GM18867 (cell line): ENCODE data around the gene KLF11.
A peak's percentile ranks its signal among the peaks of the same experiment; 100 is the strongest.

Experiments
- ATAC-seq: cut with Tn5 transposase; IDR thresholded peaks from one replicate; pipeline ENCODE4 v1.9.1; 2021; ENCODE audit warnings: mild to moderate bottlenecking, moderate library complexity; ENCODE audit not compliant: unreplicated experiment

The KLF11 gene

GRCh38 chr2:10039658-10040410 is 3.5 kb upstream of the KLF11 start:
- no peak for ATAC-seq

- no peak for ATAC-seq
Observed at GRCh38 chr2:10041711-10042110, 1.6 kb upstream of the KLF11 start.

GRCh38 chr2:10042301-10043161 is 819 bp upstream of the KLF11 start:
- ATAC-seq: no peak

- peak; percentile 52 for ATAC-seq
Observed at GRCh38 chr2:10043906-10044601, 704 bp downstream of the KLF11 start.

- ATAC-seq: no peak
Observed at GRCh38 chr2:10045561-10046355, 2.4 kb downstream of the KLF11 start.

- ATAC-seq: no peak
Observed at GRCh38 chr2:10046931-10047330, 3.6 kb downstream of the KLF11 start.

- no peak for ATAC-seq
Observed at GRCh38 chr2:10047616-10048500, 4.5 kb downstream of the KLF11 start.

- ATAC-seq: no peak
Observed at GRCh38 chr2:10048501-10049171, 5.3 kb downstream of the KLF11 start.

- ATAC-seq: no peak
Observed at GRCh38 chr2:10052216-10052615, 8.9 kb downstream of the KLF11 start.

- no peak for ATAC-seq
Observed at GRCh38 chr2:10053351-10053750, 10.0 kb downstream of the KLF11 start.

GRCh38 chr2:10054424-10054823 is 11.1 kb downstream of the KLF11 start:
- ATAC-seq: no peak

- no peak for ATAC-seq
Observed at GRCh38 chr2:10054976-10055375, 11.6 kb downstream of the KLF11 start.

GRCh38 chr2:10056439-10056838 is 13.1 kb downstream of the KLF11 start:
- no peak for ATAC-seq

GRCh38 chr2:10057231-10058107 is 14.1 kb downstream of the KLF11 start:
- no peak for ATAC-seq

- no peak for ATAC-seq
Observed at GRCh38 chr2:10058251-10059015, 15.1 kb downstream of the KLF11 start.

- no peak for ATAC-seq
Observed at GRCh38 chr2:10059016-10059351, 15.6 kb downstream of the KLF11 start.

GRCh38 chr2:10059552-10060335 is 16.4 kb downstream of the KLF11 start:
- no peak for ATAC-seq
